SK-N-SH treated with all-trans-retinoic acid at 6 μM for 48 hours (cell line): Measurements from ENCODE around the gene IL17B.

Experiments
- ATAC-seq: fragments of 200-7000 bp; cut with Tn5 transposase; 3 replicates; pipeline ENCODE4 v1.9.1; 2020; ENCODE audit warnings: mild to moderate bottlenecking, moderate library complexity
- ARNTL ChIP-seq: fragments of 450-650 bp; formaldehyde crosslinking; IDR thresholded peaks from 2 replicates; pipeline ENCODE4 v1.5.0; 2020; ENCODE audit warnings: low read depth, mild to moderate bottlenecking, moderate library complexity, borderline replicate concordance
- BACH2 ChIP-seq: fragments of 250-450 bp; sonication (Bioruptor Pico); IDR thresholded peaks from 2 replicates; pipeline ENCODE4 v1.9.0; 2021; ENCODE audit warnings: mild to moderate bottlenecking, borderline replicate concordance
- CREB5 ChIP-seq: fragments of 250-450 bp; sonication (Bioruptor Pico); IDR thresholded peaks from 2 replicates; pipeline ENCODE4 v1.5.1; 2020; ENCODE audit warnings: low read depth, mild to moderate bottlenecking, moderate library complexity
- CSDC2 ChIP-seq: fragments of 250-450 bp; sonication (Bioruptor Pico); IDR thresholded peaks from 2 replicates; pipeline ENCODE4 v1.5.0; 2020; ENCODE audit warnings: mild to moderate bottlenecking, moderate library complexity
- CSRNP3 ChIP-seq: fragments of 250-450 bp; sonication (Bioruptor Pico); IDR thresholded peaks from 2 replicates; pipeline ENCODE4 v1.5.1; 2021; ENCODE audit warnings: mild to moderate bottlenecking, moderate library complexity
- ESRRG ChIP-seq: fragments of 250-450 bp; sonication (Bioruptor Pico); IDR thresholded peaks from 2 replicates; pipeline ENCODE4 v1.6.1; 2021; ENCODE audit warnings: mild to moderate bottlenecking
- GLIS3 ChIP-seq: fragments of 250-450 bp; sonication (Bioruptor Pico); IDR thresholded peaks from 2 replicates; pipeline ENCODE4 v1.5.0; 2020; ENCODE audit warnings: mild to moderate bottlenecking, moderate library complexity
- ISL1 ChIP-seq: fragments of 250-450 bp; sonication (Bioruptor Pico); IDR thresholded peaks from 2 replicates; pipeline ENCODE4 v2.1.2; 2022; ENCODE audit warnings: mild to moderate bottlenecking, moderate library complexity
- OSR1 ChIP-seq: fragments of 250-450 bp; sonication (Bioruptor Pico); IDR thresholded peaks from 2 replicates; pipeline ENCODE4 v1.8.0; 2022; ENCODE audit warnings: moderate library complexity, mild to moderate bottlenecking, inconsistent platforms
- PATZ1 ChIP-seq: fragments of 250-450 bp; sonication (Bioruptor Pico); IDR thresholded peaks from 2 replicates; pipeline ENCODE4 v1.8.0; 2020; ENCODE audit warnings: mild to moderate bottlenecking, moderate library complexity, borderline replicate concordance
- POU6F1 ChIP-seq: fragments of 250-450 bp; sonication (Bioruptor Pico); IDR thresholded peaks from 2 replicates; pipeline ENCODE4 v1.8.0; 2021; ENCODE audit warnings: low read depth, mild to moderate bottlenecking, moderate library complexity, borderline replicate concordance
- PPARA ChIP-seq: fragments of 250-450 bp; sonication (Bioruptor Pico); IDR thresholded peaks from 2 replicates; pipeline ENCODE4 v1.5.0; 2020; ENCODE audit warnings: mild to moderate bottlenecking, borderline replicate concordance
- RARB ChIP-seq: fragments of 250-450 bp; sonication (Bioruptor Pico); IDR thresholded peaks from 2 replicates; pipeline ENCODE4 v1.8.0; 2021; ENCODE audit warnings: mild to moderate bottlenecking, moderate library complexity
- SNAI2 ChIP-seq: fragments of 250-450 bp; sonication (Bioruptor Pico); IDR thresholded peaks from 2 replicates; pipeline ENCODE4 v1.5.0; 2020; ENCODE audit warnings: mild to moderate bottlenecking, moderate library complexity
- TCF4 ChIP-seq: fragments of 250-450 bp; sonication (Bioruptor Pico); IDR thresholded peaks from 2 replicates; pipeline ENCODE4 v1.8.0; 2021; ENCODE audit warnings: mild to moderate bottlenecking, moderate library complexity, borderline replicate concordance
- TOX ChIP-seq: fragments of 250-450 bp; sonication (Bioruptor Pico); IDR thresholded peaks from 2 replicates; pipeline ENCODE4 v1.8.0; 2021; ENCODE audit warnings: mild to moderate bottlenecking, moderate library complexity, borderline replicate concordance
- TSHZ2 ChIP-seq: fragments of 250-450 bp; sonication (Bioruptor Pico); IDR thresholded peaks from 2 replicates; pipeline ENCODE4 v1.5.0; 2020; ENCODE audit warnings: mild to moderate bottlenecking, moderate library complexity
- ZC3H10 ChIP-seq: fragments of 250-450 bp; sonication (Bioruptor Pico); IDR thresholded peaks from 2 replicates; pipeline ENCODE4 v1.5.1; 2021; ENCODE audit warnings: mild to moderate bottlenecking, moderate library complexity
- ZFP3 ChIP-seq: fragments of 250-450 bp; sonication (Bioruptor Pico); IDR thresholded peaks from 2 replicates; pipeline ENCODE4 v1.5.0; 2020; ENCODE audit warnings: mild to moderate bottlenecking, moderate library complexity
- ZFP30 ChIP-seq: fragments of 450-650 bp; formaldehyde crosslinking; IDR thresholded peaks from 2 replicates; pipeline ENCODE4 v1.5.0; 2022; ENCODE audit warnings: mild to moderate bottlenecking, moderate library complexity
- ZNF565 ChIP-seq: fragments of 450-650 bp; formaldehyde crosslinking; conservative IDR thresholded peaks from 2 replicates; pipeline ENCODE4 v1.5.0; 2020; ENCODE audit warnings: low read depth, mild to moderate bottlenecking, moderate library complexity
- ZNF70 ChIP-seq: fragments of 450-650 bp; formaldehyde crosslinking; IDR thresholded peaks from 2 replicates; pipeline ENCODE4 v1.5.0; 2020; ENCODE audit warnings: mild to moderate bottlenecking, moderate library complexity

IL17B gene

GRCh38 chr5:149357370-149358293 lies 21.5 kb downstream of the IL17B start, which contains the start of gene PCYOX1L:
TSS of gene PCYOX1L (plus strand) at chr5:149358046. CDS start at chr5:149358069, 23 bp downstream.
- peak; percentile 100 for ATAC-seq
- TF ChIP-seq ZC3H10 (CRISPR knock-in tag) (no peak), CSRNP3 (no peak), ESRRG (CRISPR knock-in tag) (no peak), ZNF565 (CRISPR knock-in tag) (no peak), PPARA (CRISPR knock-in tag) (no peak), GLIS3 (CRISPR knock-in tag) (no peak), OSR1 (no peak), SNAI2 (CRISPR knock-in tag) (no peak), BACH2 (no peak), CREB5 (CRISPR knock-in tag) (no peak), ZFP3 (no peak), POU6F1 (CRISPR knock-in tag) (no peak), ISL1 (CRISPR knock-in tag) (no peak), TSHZ2 (CRISPR knock-in tag) (no peak), ZFP30 (CRISPR knock-in tag) (no peak), PATZ1 (no peak), ZNF70 (CRISPR knock-in tag) (no peak), ARNTL (CRISPR knock-in tag) (no peak), CSDC2 (CRISPR knock-in tag) (no peak), TCF4 (no peak)

- ATAC-seq: no peak
- no peak for TF ChIP-seq ISL1 (CRISPR knock-in tag)
- TF ChIP-seq TOX: no peak
- TF ChIP-seq RARB: no peak
- no peak for TF ChIP-seq POU6F1 (CRISPR knock-in tag)
- TF ChIP-seq BACH2: no peak
Observed at GRCh38 chr5:149356391-149356790, 22.7 kb downstream of the IL17B start.
